Measurements from ENCODE around the gene NLGN1. TPM values are rescaled to one million over a fixed set of nuclear protein-coding genes. Genes with fewer than 3 reads are reported as not detected.

Gene NLGN1
- total RNA-seq, 1 experiment from 2014 or later, result not detected

DNA sequence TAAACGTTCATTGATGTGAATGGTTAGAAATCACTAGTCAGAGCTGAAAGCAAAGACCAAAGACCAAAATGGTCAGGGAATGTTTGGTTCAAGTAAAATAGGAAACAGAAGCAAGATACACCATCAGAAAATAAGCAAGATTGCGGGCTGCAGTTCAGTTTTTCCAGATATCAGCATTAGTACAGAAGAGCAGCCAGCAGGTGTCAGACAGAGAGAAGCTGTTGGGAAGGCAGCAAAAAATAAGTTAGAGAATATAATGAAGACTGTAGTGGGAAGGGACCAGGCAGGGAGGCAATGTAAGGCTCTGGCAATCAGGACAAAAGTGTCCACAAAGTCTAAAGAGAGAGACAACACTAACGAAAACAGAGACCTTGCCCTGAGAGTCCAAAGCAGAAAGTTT, 822.2 kb downstream of the NLGN1 start:
- no peaks in the 10 kb centered on the region for H3K9me3 Mint-ChIP-seq (ENCODE audit: unreplicated experiment)
- TF ChIP-seq, protein P1, sequence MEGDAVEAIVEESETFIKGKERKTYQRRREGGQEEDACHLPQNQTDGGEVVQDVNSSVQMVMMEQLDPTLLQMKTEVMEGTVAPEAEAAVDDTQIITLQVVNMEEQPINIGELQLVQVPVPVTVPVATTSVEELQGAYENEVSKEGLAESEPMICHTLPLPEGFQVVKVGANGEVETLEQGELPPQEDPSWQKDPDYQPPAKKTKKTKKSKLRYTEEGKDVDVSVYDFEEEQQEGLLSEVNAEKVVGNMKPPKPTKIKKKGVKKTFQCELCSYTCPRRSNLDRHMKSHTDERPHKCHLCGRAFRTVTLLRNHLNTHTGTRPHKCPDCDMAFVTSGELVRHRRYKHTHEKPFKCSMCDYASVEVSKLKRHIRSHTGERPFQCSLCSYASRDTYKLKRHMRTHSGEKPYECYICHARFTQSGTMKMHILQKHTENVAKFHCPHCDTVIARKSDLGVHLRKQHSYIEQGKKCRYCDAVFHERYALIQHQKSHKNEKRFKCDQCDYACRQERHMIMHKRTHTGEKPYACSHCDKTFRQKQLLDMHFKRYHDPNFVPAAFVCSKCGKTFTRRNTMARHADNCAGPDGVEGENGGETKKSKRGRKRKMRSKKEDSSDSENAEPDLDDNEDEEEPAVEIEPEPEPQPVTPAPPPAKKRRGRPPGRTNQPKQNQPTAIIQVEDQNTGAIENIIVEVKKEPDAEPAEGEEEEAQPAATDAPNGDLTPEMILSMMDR (IDR thresholded peaks at IDR 0.05; ENCODE audit: unreplicated experiment), result no peak
- ChIA-PET POLR2A (interaction anchor here (0.7 kb wide), 1 partner anchor 617 kb away, joined by 6 read pairs; no protein-coding TSS in a partner anchor), CTCF (interaction anchor here (0.6 to 0.7 kb wide), 3 partner anchors 59 to 655 kb away, joined by 3 read pairs; no protein-coding TSS in a partner anchor)
- no peaks in the 10 kb centered on the region for H3K36me3 Mint-ChIP-seq (ENCODE audit: insufficient read depth, unreplicated experiment)
- no peaks in the 10 kb centered on the region for H3K27me3 Mint-ChIP-seq (ENCODE audit: insufficient read depth, unreplicated experiment)
- DNase-seq (ENCODE audit: unreplicated experiment), result no peak
- H3K4me1 Mint-ChIP-seq (ENCODE audit: insufficient read depth, unreplicated experiment), result no peaks in the 10 kb centered on the region
- no TSS peak for BruUV-seq (replicated peaks)
- H3K4me3 Mint-ChIP-seq (ENCODE audit: unreplicated experiment), result no peak overlapping the region
- H3K27ac Mint-ChIP-seq (ENCODE audit: low read depth, unreplicated experiment), result no peak overlapping the region
- intact Hi-C loops (cut with micrococcal nuclease), result no loop called here

DNA sequence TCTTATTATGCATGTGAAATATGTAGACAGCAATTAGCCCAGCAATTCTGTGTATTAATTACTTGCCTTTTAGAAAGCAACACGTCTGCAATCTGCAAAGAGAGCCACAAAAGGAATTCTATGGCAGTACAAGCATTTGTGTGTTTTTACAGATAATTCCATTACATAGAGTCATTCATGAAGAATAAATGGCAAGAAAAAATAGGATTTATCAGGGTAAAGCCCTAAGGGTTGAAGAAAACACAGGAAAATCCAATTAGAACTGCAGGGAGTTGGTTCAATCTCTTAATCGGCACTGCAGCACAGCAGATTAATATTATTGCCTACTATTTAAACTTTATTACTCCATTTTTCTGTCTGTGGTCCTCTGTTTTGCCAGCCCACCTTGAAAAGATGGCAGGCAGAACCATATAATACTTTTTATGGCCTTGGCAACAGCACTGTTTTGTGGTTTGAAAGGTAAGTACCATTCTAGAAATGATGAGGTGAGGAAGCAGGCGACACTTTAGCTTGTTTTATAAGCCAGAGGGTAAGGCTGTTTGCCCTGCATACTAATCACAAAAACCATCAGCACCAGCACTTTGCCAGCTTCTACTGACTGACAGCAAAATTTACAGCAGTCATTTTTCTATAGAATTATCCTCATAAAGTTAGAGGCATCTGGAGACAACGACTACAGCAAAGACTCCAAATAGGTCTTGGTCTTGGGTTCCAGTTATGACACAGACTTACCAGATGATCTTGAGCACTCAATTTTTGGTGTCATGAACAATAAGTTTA, 823.4 kb downstream of the NLGN1 start:
- Mint-ChIP-seq H3K9me3 (ENCODE audit: unreplicated experiment) (no peaks in the 10 kb centered on the region), H3K27ac (ENCODE audit: low read depth, unreplicated experiment) (no peak overlapping the region), H3K36me3 (ENCODE audit: insufficient read depth, unreplicated experiment) (no peaks in the 10 kb centered on the region), H3K4me1 (ENCODE audit: insufficient read depth, unreplicated experiment) (no peaks in the 10 kb centered on the region), H3K4me3 (ENCODE audit: unreplicated experiment) (no peak overlapping the region), H3K27me3 (ENCODE audit: insufficient read depth, unreplicated experiment) (no peaks in the 10 kb centered on the region)
- ChIA-PET CTCF (no interaction called here), POLR2A (no interaction called here)
- no peak for DNase-seq (ENCODE audit: unreplicated experiment)
- TF ChIP-seq, protein P1 (IDR thresholded peaks at IDR 0.05; ENCODE audit: unreplicated experiment), result no peak
- intact Hi-C loops (cut with micrococcal nuclease), result no loop called here
- no TSS peak for BruUV-seq (replicated peaks)

DNA sequence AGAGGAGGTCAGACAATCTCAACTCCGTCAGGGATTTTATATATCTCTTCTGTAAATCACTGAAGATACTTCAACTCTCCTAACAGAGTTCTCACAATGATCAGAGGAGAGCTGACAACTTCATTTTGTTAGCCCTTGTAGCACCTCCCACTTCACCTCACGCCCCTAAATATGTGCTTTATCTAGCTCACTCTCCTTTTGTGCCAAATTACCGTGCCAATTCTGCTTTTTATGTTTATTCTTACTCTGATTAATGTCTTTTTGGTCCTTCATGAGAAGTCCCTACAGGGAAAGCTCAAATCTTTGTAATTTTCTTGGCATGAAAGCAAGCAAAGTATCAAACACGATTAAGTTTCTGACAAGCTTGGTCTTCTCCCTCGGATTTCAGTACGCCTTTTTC, 825.5 kb downstream of the NLGN1 start:
- ChIA-PET POLR2A (no interaction called here), CTCF (interaction anchor here (0.6 kb wide), 1 partner anchor 16 kb away, joined by 3 read pairs; no protein-coding TSS in a partner anchor)
- H3K36me3 Mint-ChIP-seq (ENCODE audit: insufficient read depth, unreplicated experiment), result no peaks in the 10 kb centered on the region
- TF ChIP-seq, protein P1 (IDR thresholded peaks at IDR 0.05; ENCODE audit: unreplicated experiment), result no peak
- DNase-seq (ENCODE audit: unreplicated experiment), result no peak
- H3K9me3 Mint-ChIP-seq (ENCODE audit: unreplicated experiment), result no peaks in the 10 kb centered on the region
- H3K4me1 Mint-ChIP-seq (ENCODE audit: insufficient read depth, unreplicated experiment), result no peaks in the 10 kb centered on the region
- H3K4me3 Mint-ChIP-seq (ENCODE audit: unreplicated experiment), result no peak overlapping the region
- BruUV-seq (replicated peaks), result no TSS peak
- H3K27me3 Mint-ChIP-seq (ENCODE audit: insufficient read depth, unreplicated experiment), result no peaks in the 10 kb centered on the region
- H3K27ac Mint-ChIP-seq (ENCODE audit: low read depth, unreplicated experiment), result no peak overlapping the region
- intact Hi-C loops (cut with micrococcal nuclease), result no loop called here

DNA sequence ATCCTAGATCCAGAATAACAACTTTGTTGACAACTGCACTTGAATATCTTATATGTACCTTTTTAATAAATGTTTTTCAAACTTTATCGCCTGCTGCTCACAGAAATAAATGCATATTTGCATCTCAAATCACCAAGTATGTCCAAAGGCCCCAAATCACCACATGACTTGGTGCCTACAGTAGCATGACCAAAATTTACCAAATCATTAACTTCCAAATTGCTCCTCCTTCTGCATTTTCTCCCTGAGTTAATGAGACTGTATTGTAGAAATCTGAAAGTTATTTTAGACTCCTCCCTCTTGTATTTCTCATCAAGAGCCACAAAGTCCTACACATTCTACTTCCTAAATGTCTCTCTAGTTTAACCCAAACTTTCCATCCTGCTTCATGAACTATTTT, 826.1 kb downstream of the NLGN1 start:
- intact Hi-C loops (cut with micrococcal nuclease), result no loop called here
- no peak overlapping the region for H3K4me3 Mint-ChIP-seq (ENCODE audit: unreplicated experiment)
- no peaks in the 10 kb centered on the region for H3K27me3 Mint-ChIP-seq (ENCODE audit: insufficient read depth, unreplicated experiment)
- H3K9me3 Mint-ChIP-seq (ENCODE audit: unreplicated experiment), result no peaks in the 10 kb centered on the region
- POLR2A ChIA-PET, result no interaction called here
- no peak for DNase-seq (ENCODE audit: unreplicated experiment)
- BruUV-seq (replicated peaks), result no TSS peak
- TF ChIP-seq, protein P1 (IDR thresholded peaks at IDR 0.05; ENCODE audit: unreplicated experiment), result no peak
- no peaks in the 10 kb centered on the region for H3K36me3 Mint-ChIP-seq (ENCODE audit: insufficient read depth, unreplicated experiment)
- no peaks in the 10 kb centered on the region for H3K4me1 Mint-ChIP-seq (ENCODE audit: insufficient read depth, unreplicated experiment)
- H3K27ac Mint-ChIP-seq (ENCODE audit: low read depth, unreplicated experiment), result no peak overlapping the region
- CTCF ChIA-PET, result interaction anchor here (0.6 kb wide), 1 partner anchor 17 kb away, joined by 3 read pairs; no protein-coding TSS in a partner anchor

All from MCF 10A (cell line).